ENCODE data around the gene CRHR1.

DNA sequence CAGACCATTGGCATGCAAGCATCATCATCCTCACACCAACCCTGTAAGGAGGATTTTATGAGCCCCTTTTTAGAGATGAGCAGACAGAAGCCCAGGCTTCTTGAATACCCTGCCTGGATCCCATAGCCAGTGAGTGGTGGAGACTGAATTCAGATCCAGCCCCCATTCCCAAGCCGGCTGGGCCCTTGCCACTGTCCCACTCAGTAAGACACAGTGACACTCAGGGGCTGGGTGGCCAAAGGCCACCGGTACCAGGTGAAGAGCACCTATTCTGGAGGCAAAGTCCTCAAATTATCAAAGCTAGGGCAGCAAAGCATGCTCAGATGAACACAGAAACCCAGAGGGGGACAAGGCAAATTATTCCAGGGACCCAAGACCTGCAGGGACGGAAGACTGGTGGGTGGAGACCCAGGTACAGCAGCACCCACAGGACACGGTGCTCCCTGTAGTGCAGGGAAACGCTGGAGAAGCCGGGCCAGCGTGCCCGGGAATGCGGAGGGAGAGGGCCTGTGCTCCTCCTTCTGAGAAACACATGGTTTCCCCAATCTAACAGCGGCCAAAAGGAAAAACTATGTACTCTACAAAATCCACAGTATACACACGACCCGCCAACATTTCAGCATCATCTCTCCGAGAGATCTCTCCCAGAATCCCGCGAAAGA is 33.2 kb upstream of the CRHR1 start:
- TF ChIP-seq YY1 (IDR thresholded peaks at IDR 0.05; ENCODE audit: insufficient read depth, insufficient read length) = no peak
- TF ChIP-seq SUZ12 (IDR thresholded peaks at IDR 0.05; ENCODE audit: extremely low read depth, insufficient read depth, insufficient read length) = no peak
